ENCODE data around the gene NKX1-1. TPM values are rescaled to one million over a fixed set of nuclear protein-coding genes. Genes with fewer than 3 reads are reported as not detected.

The NKX1-1 gene
- total RNA-seq, 1 donor from 2014 or later = not detected

GRCh38 chr4:1449833-1450741 lies 43.8 kb upstream of the NKX1-1 start:
- H3K27me3 Mint-ChIP-seq = peaks cover 9% of the 10 kb centered on the region
- no peak for DNase-seq (ENCODE audit: low spot score, unreplicated experiment)

GRCh38 chr4:1449475-1449832 lies 43.2 kb upstream of the NKX1-1 start:
- H3K4me1 Mint-ChIP-seq (ENCODE audit: low read depth) = no peaks in the 10 kb centered on the region
- no peak for DNase-seq (ENCODE audit: low spot score, unreplicated experiment)
- no peak for TF ChIP-seq CTCF (IDR thresholded peaks at IDR 0.05; ENCODE audit: unreplicated experiment)
- H3K27ac Mint-ChIP-seq = no peak overlapping the region
- peaks cover 21% of the 10 kb centered on the region for H3K9me3 Mint-ChIP-seq (ENCODE audit: low read depth)
- H3K36me3 Mint-ChIP-seq (ENCODE audit: insufficient read depth) = no peaks in the 10 kb centered on the region
- no peak overlapping the region for H3K4me3 Mint-ChIP-seq (ENCODE audit: low read depth)
- H3K27me3 Mint-ChIP-seq = peaks cover 11% of the 10 kb centered on the region

More at GRCh38 chr4:1449833-1450741, 43.8 kb upstream of the NKX1-1 start:
- TF ChIP-seq CTCF (IDR thresholded peaks at IDR 0.05; ENCODE audit: unreplicated experiment) = no peak
- no peak overlapping the region for H3K27ac Mint-ChIP-seq
- no peaks in the 10 kb centered on the region for H3K36me3 Mint-ChIP-seq (ENCODE audit: insufficient read depth)
- H3K4me1 Mint-ChIP-seq (ENCODE audit: low read depth) = no peaks in the 10 kb centered on the region
- no peak overlapping the region for H3K4me3 Mint-ChIP-seq (ENCODE audit: low read depth)
- H3K9me3 Mint-ChIP-seq (ENCODE audit: low read depth) = peaks cover 21% of the 10 kb centered on the region

- Mint-ChIP-seq H3K27ac (no peak overlapping the region), H3K9me3 (ENCODE audit: low read depth) (peaks cover 18% of the 10 kb centered on the region), H3K27me3 (peaks cover 11% of the 10 kb centered on the region), H3K4me1 (ENCODE audit: low read depth) (no peaks in the 10 kb centered on the region), H3K36me3 (ENCODE audit: insufficient read depth) (no peaks in the 10 kb centered on the region), H3K4me3 (ENCODE audit: low read depth) (no peak overlapping the region)
- no peak for TF ChIP-seq CTCF (IDR thresholded peaks at IDR 0.05; ENCODE audit: unreplicated experiment)
- DNase-seq (ENCODE audit: low spot score, unreplicated experiment) = no peak
Observed at GRCh38 chr4:1448589-1449420, 42.6 kb upstream of the NKX1-1 start.

- Mint-ChIP-seq H3K4me1 (ENCODE audit: low read depth) (no peaks in the 10 kb centered on the region), H3K9me3 (ENCODE audit: low read depth) (peaks cover 9% of the 10 kb centered on the region), H3K27me3 (peaks cover 11% of the 10 kb centered on the region), H3K36me3 (ENCODE audit: insufficient read depth) (no peaks in the 10 kb centered on the region), H3K27ac (no peak overlapping the region), H3K4me3 (ENCODE audit: low read depth) (no peak overlapping the region)
- TF ChIP-seq CTCF (IDR thresholded peaks at IDR 0.05; ENCODE audit: unreplicated experiment) = no peak
- no peak for DNase-seq (ENCODE audit: low spot score, unreplicated experiment)
Observed at GRCh38 chr4:1447676-1448588, 41.7 kb upstream of the NKX1-1 start.

Data from progenitor cell of endocrine pancreas (in vitro differentiated cells).